Measurements from ENCODE around the gene VTI1A.
"Not testable (repeated sequence)": the region's sequence is repeated elsewhere in the genome, so short reads cannot be mapped to it uniquely, and the experiment has no call there.

Gene VTI1A

GRCh38 chr10:112446855-112447619 is at the start of gene VTI1A, which contains the start of gene ZDHHC6:
Gene VTI1A (plus strand): TSS chr10:112447215. CDS start chr10:112447374, 159 bp downstream.
Gene ZDHHC6 (minus strand): TSS chr10:112446914. CDS start chr10:112445436, 1,478 bp downstream.
- DNase-seq (ENCODE audit: low read depth, low spot score): peak; percentile 91

- DNase-seq (ENCODE audit: low read depth, low spot score): no peak
Observed at GRCh38 chr10:112397592-112397991, 49.4 kb upstream of the VTI1A start.

GRCh38 chr10:112402917-112403316 is 44.1 kb upstream of the VTI1A start:
- DNase-seq (ENCODE audit: low read depth, low spot score): no peak

GRCh38 chr10:112404617-112405016 is 42.4 kb upstream of the VTI1A start:
- peak; percentile 7 for DNase-seq (ENCODE audit: low read depth, low spot score)

GRCh38 chr10:112406806-112407205 is 40.2 kb upstream of the VTI1A start:
- DNase-seq (ENCODE audit: low read depth, low spot score): not testable (repeated sequence)

GRCh38 chr10:112407696-112408095 is 39.3 kb upstream of the VTI1A start:
- DNase-seq (ENCODE audit: low read depth, low spot score): no peak

- DNase-seq (ENCODE audit: low read depth, low spot score): no peak
Observed at GRCh38 chr10:112409299-112409698, 37.7 kb upstream of the VTI1A start.

GRCh38 chr10:112409755-112410154 is 37.3 kb upstream of the VTI1A start:
- DNase-seq (ENCODE audit: low read depth, low spot score): no peak

GRCh38 chr10:112412696-112413095 is 34.3 kb upstream of the VTI1A start:
- no peak for DNase-seq (ENCODE audit: low read depth, low spot score)

- no peak for DNase-seq (ENCODE audit: low read depth, low spot score)
Observed at GRCh38 chr10:112421731-112422130, 25.3 kb upstream of the VTI1A start.

GRCh38 chr10:112424651-112425050 is 22.4 kb upstream of the VTI1A start:
- DNase-seq (ENCODE audit: low read depth, low spot score): no peak

- DNase-seq (ENCODE audit: low read depth, low spot score): no peak
Observed at GRCh38 chr10:112426111-112426510, 20.9 kb upstream of the VTI1A start.

GRCh38 chr10:112429147-112429546 is 17.9 kb upstream of the VTI1A start:
- DNase-seq (ENCODE audit: low read depth, low spot score): no peak

GRCh38 chr10:112429654-112430230 is 17.3 kb upstream of the VTI1A start:
- DNase-seq (ENCODE audit: low read depth, low spot score): no peak

GRCh38 chr10:112433136-112433535 is 13.9 kb upstream of the VTI1A start:
- DNase-seq (ENCODE audit: low read depth, low spot score): no peak

GRCh38 chr10:112434988-112435619 is 11.9 kb upstream of the VTI1A start:
- peak; percentile 41 for DNase-seq (ENCODE audit: low read depth, low spot score)

- DNase-seq (ENCODE audit: low read depth, low spot score): no peak
Observed at GRCh38 chr10:112438356-112438755, 8.7 kb upstream of the VTI1A start.

GRCh38 chr10:112441520-112441919 is 5.5 kb upstream of the VTI1A start:
- no peak for DNase-seq (ENCODE audit: low read depth, low spot score)

- DNase-seq (ENCODE audit: low read depth, low spot score): no peak
Observed at GRCh38 chr10:112442063-112442462, 5.0 kb upstream of the VTI1A start.

- DNase-seq (ENCODE audit: low read depth, low spot score): peak; percentile 32
Observed at GRCh38 chr10:112446055-112446854, 760 bp upstream of the VTI1A start.

GRCh38 chr10:112447620-112447928 is 559 bp downstream of the VTI1A start:
- no peak for DNase-seq (ENCODE audit: low read depth, low spot score)

GRCh38 chr10:112448888-112449287 is 1.9 kb downstream of the VTI1A start:
- no peak for DNase-seq (ENCODE audit: low read depth, low spot score)

All from astrocyte of the hippocampus (primary cell).